Vagina (tissue), 2 donors: ENCODE data around the gene SPTLC3. TPM values are rescaled to one million over a fixed set of nuclear protein-coding genes. Genes with fewer than 3 reads are reported as not detected.
"Not testable (repeated sequence)": the region's sequence is repeated elsewhere in the genome, so short reads cannot be mapped to it uniquely, and the experiment has no call there.

Experiments
- DNase-seq, 2 donors: peaks; one replicate each; pipeline ENCODE4 v3.0.0-alpha.2; 2017; ENCODE audit errors: extremely low spot score in 2 of 2
- H3K27ac ChIP-seq: fragments of 200-600 bp; sonication (generic); one replicate; pipeline ENCODE4 v1.5.1; 2019
- H3K27me3 ChIP-seq: fragments of 200-600 bp; sonication (generic); one replicate; pipeline ENCODE4 v1.5.1; 2019
- H3K36me3 ChIP-seq, 2 donors: fragments of 200-600 bp; sonication (generic); one replicate each; pipeline ENCODE4 v1.5.1; 2017 to 2019
- H3K4me1 ChIP-seq: fragments of 200-600 bp; sonication (generic); one replicate; pipeline ENCODE4 v1.5.1; 2019
- H3K4me3 ChIP-seq, 2 donors: fragments of 200-600 bp; sonication (generic); 1 replicate in 1 of 2; 2 replicates in 1 of 2; pipeline ENCODE4 v1.5.1; 2016 to 2019
- H3K9me3 ChIP-seq: fragments of 200-600 bp; sonication (generic); one replicate; pipeline ENCODE4 v1.5.1; 2019
- CTCF ChIP-seq, 3 experiments: fragments of 450-650 bp in 2 of 3; fragments of 200-600 bp in 1 of 3; sonication (generic) in 1 of 3; IDR thresholded peaks; one replicate each; pipeline ENCODE4 v1.5.1; 2017 to 2019; ENCODE audit warnings: antibody characterized with exemption in 3 of 3, mild to moderate bottlenecking in 2 of 3, moderate library complexity in 2 of 3
- POLR2A ChIP-seq, 2 donors: fragments of 450-650 bp; IDR thresholded peaks; one replicate each; pipeline ENCODE4 v1.6.1; 2017; ENCODE audit warnings: antibody characterized with exemption in 2 of 2, mild to moderate bottlenecking in 2 of 2, moderate library complexity in 2 of 2
- POLR2AphosphoS5 ChIP-seq, 2 donors: sonication (generic); formaldehyde crosslinking; IDR thresholded peaks; one replicate each; pipeline ENCODE4 v1.9.0; 2017; ENCODE audit warnings: antibody characterized with exemption in 2 of 2, mild to moderate bottlenecking in 2 of 2, low read depth in 1 of 2; ENCODE audit not compliant: insufficient read depth in 1 of 2
- intact Hi-C: fragments of 100-400 bp; cut with DNase I; formaldehyde crosslinking; loops from one replicate; pipeline ENCODE4 v1.15.1; 2023
- total RNA-seq: library from RNA; depleted of rRNA; stranded (reverse); fragments of >200 nt; gene quantifications from one replicate; pipeline ENCODE4 v1.2.3, GENCODE V29; 2016

SPTLC3 gene
- total RNA-seq, 1 donor from 2014 or later, result 5.9 TPM

GRCh38 chr20:12977328-12978125, 31.2 kb upstream of the SPTLC3 start:
- Histone ChIP-seq H3K4me3 (no peak overlapping the region), H3K9me3 (no peaks in the 10 kb centered on the region), H3K36me3 (no peaks in the 10 kb centered on the region), H3K27me3 (no peaks in the 10 kb centered on the region), H3K4me1 (no peaks in the 10 kb centered on the region), H3K27ac (no peak overlapping the region)
- TF ChIP-seq POLR2AphosphoS5 (IDR thresholded peaks at IDR 0.05; ENCODE audit: insufficient read depth in 1 of 2, low read depth in 1 of 2) (no peak), CTCF (IDR thresholded peaks at IDR 0.05) (no peak), POLR2A (IDR thresholded peaks at IDR 0.05) (no peak)
- no peak for DNase-seq
- intact Hi-C loops, result no loop called here

GRCh38 chr20:12978126-12978394, 30.7 kb upstream of the SPTLC3 start:
- no peak overlapping the region for H3K4me3 ChIP-seq
- H3K27me3 ChIP-seq, result no peaks in the 10 kb centered on the region
- no peak for TF ChIP-seq POLR2AphosphoS5 (IDR thresholded peaks at IDR 0.05; ENCODE audit: insufficient read depth in 1 of 2, low read depth in 1 of 2)
- no peak for TF ChIP-seq POLR2A (IDR thresholded peaks at IDR 0.05)
- TF ChIP-seq CTCF (IDR thresholded peaks at IDR 0.05), result no peak
- no peak overlapping the region for H3K27ac ChIP-seq
- no peak for DNase-seq
- H3K36me3 ChIP-seq, result no peaks in the 10 kb centered on the region
- H3K9me3 ChIP-seq, result no peaks in the 10 kb centered on the region
- intact Hi-C loops, result no loop called here
- no peaks in the 10 kb centered on the region for H3K4me1 ChIP-seq

- no peaks in the 10 kb centered on the region for H3K9me3 ChIP-seq
- H3K36me3 ChIP-seq, result no peaks in the 10 kb centered on the region
- H3K27ac ChIP-seq, result no peak overlapping the region
- no peak for DNase-seq
- intact Hi-C loops, result no loop called here
- H3K4me3 ChIP-seq, result no peak overlapping the region
- no peak for TF ChIP-seq POLR2AphosphoS5 (IDR thresholded peaks at IDR 0.05; ENCODE audit: insufficient read depth in 1 of 2, low read depth in 1 of 2)
- H3K4me1 ChIP-seq, result no peaks in the 10 kb centered on the region
- no peaks in the 10 kb centered on the region for H3K27me3 ChIP-seq
Observed at GRCh38 chr20:12978613-12979495, 29.9 kb upstream of the SPTLC3 start.

- H3K4me1 ChIP-seq, DNase-seq, H3K27ac ChIP-seq, H3K9me3 ChIP-seq, H3K36me3 ChIP-seq, H3K27me3 ChIP-seq, intact Hi-C loops, H3K4me3 ChIP-seq: not testable (repeated sequence)
Observed at GRCh38 chr20:12979713-12980112, 29.1 kb upstream of the SPTLC3 start.

- no peaks in the 10 kb centered on the region for H3K36me3 ChIP-seq
- H3K4me3 ChIP-seq, result no peak overlapping the region
- no peak for DNase-seq
- no peaks in the 10 kb centered on the region for H3K4me1 ChIP-seq
- intact Hi-C loops, result no loop called here
- TF ChIP-seq POLR2A (IDR thresholded peaks at IDR 0.05), result no peak
- no peak for TF ChIP-seq CTCF (IDR thresholded peaks at IDR 0.05)
- TF ChIP-seq POLR2AphosphoS5 (IDR thresholded peaks at IDR 0.05; ENCODE audit: insufficient read depth in 1 of 2, low read depth in 1 of 2), result no peak
- no peaks in the 10 kb centered on the region for H3K9me3 ChIP-seq
- H3K27ac ChIP-seq, result no peak overlapping the region
- no peaks in the 10 kb centered on the region for H3K27me3 ChIP-seq
Observed at GRCh38 chr20:12982098-12982497, 26.7 kb upstream of the SPTLC3 start.
